ENCODE measurements around the gene TNFRSF18. TPM values are rescaled to one million over a fixed set of nuclear protein-coding genes. Genes with fewer than 3 reads are reported as not detected.

TNFRSF18 gene
- total RNA-seq, 1 donor from 2014 or later = 254 TPM

DNA sequence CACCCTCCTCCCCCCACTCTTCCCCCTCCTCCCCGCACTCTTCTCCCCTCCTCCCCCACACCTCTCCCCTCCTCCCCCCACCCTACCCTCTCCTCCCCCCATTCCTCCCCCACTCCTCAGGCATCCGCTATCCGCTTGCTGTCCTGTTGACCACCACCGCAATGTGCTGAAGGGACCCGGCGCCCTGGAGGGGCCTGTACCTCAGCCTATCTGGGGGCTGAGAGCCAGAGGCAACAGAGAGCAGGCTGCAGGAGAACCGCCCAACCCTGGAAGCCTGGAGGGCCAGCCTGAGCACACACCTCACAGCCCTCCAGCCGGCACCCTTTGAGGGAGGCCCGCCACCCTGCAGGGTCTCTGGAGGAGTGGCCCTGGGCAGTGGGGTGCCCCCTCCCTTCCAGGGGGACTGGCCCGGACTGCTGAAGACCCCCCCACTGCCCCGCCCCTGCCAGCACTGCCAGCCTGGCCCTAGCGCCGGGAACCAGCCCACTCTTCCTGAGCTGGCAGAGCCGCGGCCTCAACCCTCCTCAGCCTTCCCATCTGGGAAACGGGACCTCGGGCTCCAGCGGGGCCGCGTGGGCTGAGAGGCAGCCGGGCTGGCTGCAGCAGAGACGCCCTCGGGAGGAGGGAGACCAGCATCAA is 38.9 kb upstream of the TNFRSF18 start:
- no peak for DNase-seq
- H3K9me3 Mint-ChIP-seq = no peaks in the 10 kb centered on the region
- no peaks in the 10 kb centered on the region for H3K27me3 Mint-ChIP-seq
- intact Hi-C loops (cut with micrococcal nuclease) = no loop called here
- peaks cover 1% of the 10 kb centered on the region for H3K4me1 Mint-ChIP-seq
- H3K4me3 Mint-ChIP-seq = no peak overlapping the region
- no peak overlapping the region for H3K27ac Mint-ChIP-seq
- H3K36me3 Mint-ChIP-seq (ENCODE audit: low read depth) = no peaks in the 10 kb centered on the region

DNA sequence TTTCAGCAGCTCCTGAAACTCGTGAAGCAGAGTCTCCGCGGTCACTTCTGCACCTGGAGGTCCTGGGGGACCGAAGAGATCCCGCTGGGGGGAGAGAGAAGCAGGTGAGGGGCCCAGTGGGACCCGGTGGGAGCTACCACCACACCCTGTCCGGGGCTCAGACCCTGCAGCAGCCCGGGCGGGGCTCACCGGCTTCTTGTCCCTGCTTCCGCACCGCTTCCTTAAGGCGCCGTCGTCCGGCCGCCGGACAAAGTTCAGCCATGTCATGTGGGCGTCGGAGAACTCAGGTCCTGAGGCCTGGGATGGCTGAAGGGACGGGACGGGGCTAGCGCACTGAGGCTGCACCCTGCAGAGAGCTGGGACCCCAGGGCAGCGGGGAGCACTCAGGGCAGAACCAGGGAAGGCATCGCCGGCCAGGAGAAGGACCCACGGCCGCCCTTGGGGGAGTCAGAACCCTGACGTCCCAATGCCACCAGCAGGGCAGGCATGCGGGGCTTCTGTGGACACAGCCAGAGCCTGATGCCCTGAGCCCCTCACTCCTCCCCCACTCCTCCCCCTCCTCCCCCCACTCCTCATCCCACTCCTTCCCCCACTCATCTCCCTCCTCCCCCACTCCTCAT is 37.9 kb upstream of the TNFRSF18 start:
- intact Hi-C loops (cut with micrococcal nuclease) = no loop called here
- DNase-seq = no peak
- H3K27me3 Mint-ChIP-seq = no peaks in the 10 kb centered on the region

DNA sequence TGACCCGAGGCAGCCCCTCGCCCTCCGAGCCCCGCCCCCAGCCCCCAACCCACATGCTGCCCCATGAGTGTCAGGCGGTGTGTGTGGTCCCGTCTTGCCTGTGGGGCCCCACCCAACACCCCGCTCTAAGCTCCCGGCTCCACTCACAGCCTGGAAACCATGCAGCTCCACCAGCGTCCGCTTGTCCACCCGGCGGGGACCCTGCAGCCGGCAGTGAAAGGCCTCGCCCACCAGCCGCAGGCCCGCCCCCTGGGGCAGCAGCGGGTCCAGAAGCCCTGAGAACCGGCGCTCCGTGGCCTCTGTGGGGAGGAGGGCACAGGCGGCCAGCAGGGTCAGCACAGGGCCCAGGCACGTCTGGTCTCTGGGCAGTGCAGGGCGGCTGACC is 37.4 kb upstream of the TNFRSF18 start:
- H3K4me3 Mint-ChIP-seq = no peak overlapping the region
- no peak overlapping the region for H3K27ac Mint-ChIP-seq
- H3K9me3 Mint-ChIP-seq = no peaks in the 10 kb centered on the region
- H3K36me3 Mint-ChIP-seq (ENCODE audit: low read depth) = no peaks in the 10 kb centered on the region
- no peaks in the 10 kb centered on the region for H3K4me1 Mint-ChIP-seq
- DNase-seq = no peak
- intact Hi-C loops (cut with micrococcal nuclease) = no loop called here
- no peaks in the 10 kb centered on the region for H3K27me3 Mint-ChIP-seq

More for the DNA sequence above, 37.9 kb upstream of the TNFRSF18 start:
- no peaks in the 10 kb centered on the region for H3K36me3 Mint-ChIP-seq (ENCODE audit: low read depth)
- H3K9me3 Mint-ChIP-seq = no peaks in the 10 kb centered on the region
- no peaks in the 10 kb centered on the region for H3K4me1 Mint-ChIP-seq
- no peak overlapping the region for H3K27ac Mint-ChIP-seq
- no peak overlapping the region for H3K4me3 Mint-ChIP-seq

DNA sequence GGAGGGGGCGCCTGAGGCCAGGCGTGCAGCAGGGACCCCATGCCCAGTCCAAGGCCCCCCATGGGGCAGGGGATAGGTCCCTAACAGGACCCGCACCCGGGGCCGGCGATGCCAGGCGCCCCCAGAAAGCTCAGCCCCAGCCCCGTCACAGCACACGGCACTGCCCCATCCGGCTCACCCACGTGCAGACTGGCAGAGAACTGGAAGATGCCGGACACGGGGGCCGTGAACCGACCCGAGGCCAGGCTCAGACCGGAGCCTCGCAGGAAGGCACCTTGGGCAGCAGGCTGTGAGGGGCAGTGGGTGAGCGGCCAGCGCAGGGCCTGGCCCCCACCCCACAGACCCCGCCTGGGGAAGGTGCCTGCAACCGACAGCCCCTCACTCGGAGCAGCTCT is 36.9 kb upstream of the TNFRSF18 start:
- DNase-seq = no peak
- H3K9me3 Mint-ChIP-seq = no peaks in the 10 kb centered on the region
- H3K4me3 Mint-ChIP-seq = no peak overlapping the region
- H3K4me1 Mint-ChIP-seq = no peaks in the 10 kb centered on the region
- no peak overlapping the region for H3K27ac Mint-ChIP-seq
- H3K36me3 Mint-ChIP-seq (ENCODE audit: low read depth) = no peaks in the 10 kb centered on the region
- H3K27me3 Mint-ChIP-seq = no peaks in the 10 kb centered on the region
- intact Hi-C loops (cut with micrococcal nuclease) = no loop called here

DNA sequence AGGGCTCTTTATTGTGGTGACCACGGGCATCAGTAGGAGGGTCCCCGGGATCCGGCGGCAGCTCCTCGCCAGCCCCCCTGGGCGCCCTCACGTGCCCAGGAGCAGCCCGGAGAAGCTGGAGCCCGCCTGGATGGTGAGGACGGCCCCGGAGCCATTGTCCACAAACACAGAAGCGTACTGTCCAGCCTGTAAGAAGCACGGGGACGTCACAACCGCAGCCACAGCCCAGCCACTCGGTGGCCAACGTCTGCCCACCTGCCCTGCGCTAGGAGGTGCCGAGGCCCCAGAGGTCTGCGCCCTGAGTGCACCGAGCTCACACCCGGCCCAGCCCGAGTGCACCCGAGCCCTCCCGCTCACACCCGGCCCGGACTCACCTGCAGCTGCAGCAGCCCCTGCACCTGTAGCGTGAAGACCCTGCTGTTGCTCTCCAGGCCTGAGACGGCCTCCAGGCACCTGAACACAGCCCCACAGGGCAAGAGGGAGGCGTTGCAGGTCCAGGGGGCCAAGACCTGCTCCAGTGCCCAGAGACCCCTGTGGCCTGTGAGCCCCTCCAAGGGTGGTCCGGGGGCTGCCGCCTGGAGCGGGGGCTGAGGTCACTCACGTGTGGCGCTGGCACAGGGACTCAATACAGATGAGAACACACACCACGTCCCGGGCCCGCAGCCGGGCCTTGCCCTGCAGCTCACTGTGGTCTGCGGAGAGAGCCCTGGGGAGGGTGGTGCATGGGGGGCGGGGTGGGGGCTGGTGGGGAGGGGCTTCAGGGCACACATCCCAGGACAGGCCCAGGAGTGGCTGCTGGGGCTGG is 36.3 kb upstream of the TNFRSF18 start:
- no peak for DNase-seq
- H3K4me1 Mint-ChIP-seq = no peaks in the 10 kb centered on the region

DNA sequence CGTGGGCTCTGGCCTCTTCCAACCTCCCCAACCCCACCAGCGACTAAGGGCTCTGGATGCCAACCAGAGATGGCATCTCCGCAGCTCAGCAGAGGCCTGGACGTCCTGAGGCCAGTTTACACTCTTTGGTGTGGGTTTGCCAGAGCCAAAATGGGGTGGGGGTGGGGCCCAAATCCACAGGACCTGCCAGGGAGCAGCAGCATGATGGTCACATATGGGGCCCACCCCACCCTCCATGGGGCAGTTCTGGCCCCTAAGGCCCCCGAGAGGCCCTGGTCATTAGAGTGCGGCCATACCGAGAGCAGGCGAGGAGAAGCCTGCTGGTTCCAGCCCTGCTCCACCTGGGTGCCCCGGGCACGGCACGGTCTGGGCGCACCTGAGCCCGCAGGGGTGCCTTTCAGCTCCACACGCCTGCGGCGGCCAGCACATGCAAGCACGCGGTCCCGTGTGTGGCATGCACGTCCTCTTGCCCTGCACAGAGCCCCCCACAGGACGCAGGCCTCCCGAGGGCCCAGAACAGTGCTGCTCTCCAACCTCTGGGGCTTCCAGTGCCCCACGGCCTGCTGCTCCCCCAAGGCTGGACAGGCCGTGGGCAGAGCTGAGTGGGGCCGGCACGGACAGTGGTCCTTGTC is 35.3 kb upstream of the TNFRSF18 start:
- Mint-ChIP-seq H3K27ac (no peak overlapping the region), H3K36me3 (ENCODE audit: low read depth) (no peaks in the 10 kb centered on the region), H3K4me1 (no peaks in the 10 kb centered on the region), H3K9me3 (no peaks in the 10 kb centered on the region), H3K27me3 (no peaks in the 10 kb centered on the region), H3K4me3 (no peak overlapping the region)
- intact Hi-C loops (cut with micrococcal nuclease) = no loop called here
- no peak for DNase-seq

More for the DNA sequence above, 36.3 kb upstream of the TNFRSF18 start:
- intact Hi-C loops (cut with micrococcal nuclease) = no loop called here
- H3K36me3 Mint-ChIP-seq (ENCODE audit: low read depth) = no peaks in the 10 kb centered on the region
- H3K27me3 Mint-ChIP-seq = no peaks in the 10 kb centered on the region
- no peak overlapping the region for H3K4me3 Mint-ChIP-seq
- no peaks in the 10 kb centered on the region for H3K9me3 Mint-ChIP-seq
- no peak overlapping the region for H3K27ac Mint-ChIP-seq

DNA sequence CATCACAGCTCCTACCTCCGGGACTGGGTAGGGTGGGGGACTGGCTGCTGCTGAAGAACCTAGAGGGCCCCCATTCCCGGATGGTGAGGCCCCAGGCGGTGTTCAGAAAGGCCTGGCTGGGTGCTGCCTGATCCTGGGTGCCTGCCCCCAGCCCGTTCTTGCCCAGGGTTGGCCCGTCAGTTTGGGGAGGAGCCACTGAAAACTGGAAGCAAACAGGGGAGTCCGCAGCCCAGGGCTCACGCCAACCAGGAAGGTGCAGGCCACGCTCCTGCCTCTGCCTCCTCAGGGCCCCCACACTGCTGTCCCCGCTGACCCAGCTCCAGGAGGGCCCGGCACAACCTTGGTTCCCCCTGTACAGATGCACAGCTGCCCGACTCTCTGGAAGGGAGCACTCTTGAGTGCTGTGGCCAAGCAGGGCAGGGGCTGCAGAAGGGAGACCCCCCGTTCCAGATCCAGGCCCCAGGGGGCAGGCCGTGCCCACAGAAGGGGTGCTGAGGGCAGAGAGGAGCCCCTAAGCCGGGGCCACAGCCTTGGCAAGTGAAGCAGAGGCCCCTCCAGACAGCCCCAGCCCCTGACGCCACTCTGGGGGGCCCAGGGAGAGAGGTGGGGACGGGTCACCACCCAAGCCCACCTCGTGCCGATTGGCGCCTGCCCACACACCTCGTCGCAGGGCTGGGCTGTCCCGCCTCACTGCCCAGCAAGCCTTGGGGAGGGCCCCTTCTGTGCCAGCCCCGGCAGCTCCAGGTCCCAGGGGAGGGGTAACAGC is 34.6 kb upstream of the TNFRSF18 start:
- no peaks in the 10 kb centered on the region for H3K36me3 Mint-ChIP-seq (ENCODE audit: low read depth)
- no peaks in the 10 kb centered on the region for H3K27me3 Mint-ChIP-seq
- intact Hi-C loops (cut with micrococcal nuclease) = no loop called here
- no peak overlapping the region for H3K4me3 Mint-ChIP-seq
- no peak overlapping the region for H3K27ac Mint-ChIP-seq
- H3K9me3 Mint-ChIP-seq = no peaks in the 10 kb centered on the region
- DNase-seq = no peak
- H3K4me1 Mint-ChIP-seq = no peaks in the 10 kb centered on the region

GRCh38 chr1:1240348-1240732 is 33.9 kb upstream of the TNFRSF18 start:
- Mint-ChIP-seq H3K27ac (no peak overlapping the region), H3K36me3 (ENCODE audit: low read depth) (no peaks in the 10 kb centered on the region), H3K27me3 (no peaks in the 10 kb centered on the region), H3K9me3 (no peaks in the 10 kb centered on the region), H3K4me3 (no peak overlapping the region), H3K4me1 (no peaks in the 10 kb centered on the region)
- intact Hi-C loops (cut with micrococcal nuclease) = no loop called here
- DNase-seq = no peak

- H3K9me3 Mint-ChIP-seq = no peaks in the 10 kb centered on the region
- intact Hi-C loops (cut with micrococcal nuclease) = no loop called here
- no peak for DNase-seq
- peaks cover 3% of the 10 kb centered on the region for H3K36me3 Mint-ChIP-seq (ENCODE audit: low read depth)
- no peaks in the 10 kb centered on the region for H3K4me1 Mint-ChIP-seq
- no peak overlapping the region for H3K27ac Mint-ChIP-seq
- H3K27me3 Mint-ChIP-seq = no peaks in the 10 kb centered on the region
- no peak overlapping the region for H3K4me3 Mint-ChIP-seq
Measured at GRCh38 chr1:1239614-1240347, 33.4 kb upstream of the TNFRSF18 start.

DNA sequence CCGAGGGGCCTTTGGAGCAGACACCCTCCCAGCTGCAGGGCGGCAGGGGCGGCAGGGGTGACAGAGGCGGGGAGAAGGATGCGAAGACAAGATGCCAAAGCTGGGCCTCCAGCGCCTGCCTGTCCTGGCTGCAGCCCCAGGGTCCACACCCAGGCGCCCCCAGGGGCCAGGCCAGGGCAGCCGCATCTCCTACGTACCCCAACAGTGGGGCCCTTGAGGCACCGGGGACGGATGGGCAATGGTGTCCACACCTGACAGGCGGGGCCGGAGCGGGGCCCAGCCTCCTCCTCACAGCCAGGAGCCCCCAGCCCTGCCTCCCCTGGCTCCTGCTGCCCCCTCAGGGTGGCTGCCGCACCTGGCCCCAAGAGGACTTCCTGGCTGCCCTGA is 32.8 kb upstream of the TNFRSF18 start:
- intact Hi-C loops (cut with micrococcal nuclease) = no loop called here
- H3K27me3 Mint-ChIP-seq = no peaks in the 10 kb centered on the region
- H3K4me3 Mint-ChIP-seq = no peak overlapping the region
- H3K27ac Mint-ChIP-seq = no peak overlapping the region
- no peaks in the 10 kb centered on the region for H3K9me3 Mint-ChIP-seq
- H3K4me1 Mint-ChIP-seq = peaks cover 4% of the 10 kb centered on the region
- no peak for DNase-seq
- H3K36me3 Mint-ChIP-seq (ENCODE audit: low read depth) = peaks cover 8% of the 10 kb centered on the region

- no peak overlapping the region for H3K27ac Mint-ChIP-seq
Measured at GRCh38 chr1:1238702-1239178, 32.3 kb upstream of the TNFRSF18 start.

DNA sequence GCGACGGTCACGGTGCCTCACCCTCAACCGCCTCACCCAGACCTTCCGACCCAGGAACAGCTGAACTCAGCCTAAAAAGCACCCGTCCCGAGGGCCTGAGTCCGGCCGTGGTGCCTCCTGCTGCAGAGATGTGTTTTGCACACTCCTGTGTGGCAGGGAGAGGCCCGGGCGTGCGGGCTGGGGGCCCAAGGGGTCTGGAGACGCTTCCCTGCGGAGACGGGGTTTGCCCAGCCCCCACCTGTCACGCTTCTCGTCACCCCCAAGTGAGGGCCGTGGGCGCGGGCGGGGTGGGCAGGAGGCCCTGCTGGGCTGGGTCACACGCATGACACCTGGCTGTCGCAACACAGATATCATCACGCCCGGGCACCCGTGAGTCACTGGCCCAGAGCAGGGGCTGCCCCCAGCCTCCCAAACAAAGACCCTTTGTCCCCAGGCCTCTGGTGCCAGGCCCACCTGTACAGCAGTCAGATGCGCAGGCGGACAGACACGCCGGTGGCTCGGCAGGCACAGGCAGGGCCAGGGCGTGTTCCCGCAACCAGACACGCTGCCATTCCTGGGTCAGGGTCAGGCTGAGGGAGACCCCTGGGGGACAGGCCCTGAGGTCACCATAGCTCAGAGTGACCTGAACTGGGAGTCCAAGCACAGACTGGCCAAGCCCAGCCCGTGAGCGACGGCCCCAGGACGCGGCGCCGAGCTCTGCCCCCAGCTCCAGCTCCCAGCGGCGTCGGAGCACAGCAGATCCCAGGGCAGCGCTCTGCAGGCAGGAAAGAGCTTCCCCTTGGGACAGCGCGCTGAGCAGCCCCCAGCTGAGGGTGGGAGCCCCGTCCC is 31.7 kb upstream of the TNFRSF18 start:
- peaks cover 17% of the 10 kb centered on the region for H3K36me3 Mint-ChIP-seq (ENCODE audit: low read depth)
- H3K27me3 Mint-ChIP-seq = no peaks in the 10 kb centered on the region
- H3K27ac Mint-ChIP-seq = no peak overlapping the region
- intact Hi-C loops (cut with micrococcal nuclease) = no loop called here
- DNase-seq = no peak
- H3K9me3 Mint-ChIP-seq = peaks cover 3% of the 10 kb centered on the region
- H3K4me1 Mint-ChIP-seq = peaks cover 12% of the 10 kb centered on the region
- no peak overlapping the region for H3K4me3 Mint-ChIP-seq

More at GRCh38 chr1:1238702-1239178, 32.3 kb upstream of the TNFRSF18 start:
- Mint-ChIP-seq H3K4me1 (peaks cover 8% of the 10 kb centered on the region), H3K36me3 (ENCODE audit: low read depth) (peaks cover 13% of the 10 kb centered on the region), H3K4me3 (no peak overlapping the region), H3K27me3 (no peaks in the 10 kb centered on the region), H3K9me3 (no peaks in the 10 kb centered on the region)
- intact Hi-C loops (cut with micrococcal nuclease) = no loop called here
- DNase-seq = no peak

Data from activated CD4-positive, alpha-beta T cell treated with anti-CD3 and anti-CD28 coated beads, Interleukin-2, amount 10 ng/mL, durations not matched to agents 24 days and 14 days (primary cell).